ENCODE results near the gene TBX15. TPM values are rescaled to one million over a fixed set of nuclear protein-coding genes. Genes with fewer than 3 reads are reported as not detected.

Gene TBX15
- total and polyA plus RNA-seq, 2 experiments from 2014 or later = 0.21 TPM; not detected in 1

GRCh38 chr1:118902299-118902698, 85.8 kb downstream of the TBX15 start:
- H3F3A ChIP-seq (replicated peaks; ENCODE audit: low read depth) = no peaks in the 10 kb centered on the region
- DNase-seq (ENCODE audit: low spot score) = no peak
- Mint-ChIP-seq H3K27me3 (ENCODE audit: insufficient read depth, low read depth, poor library complexity) (no peaks in the 10 kb centered on the region), H3K4me3 (no peak overlapping the region), H3K9me3 (no peaks in the 10 kb centered on the region), H3K27ac (no peak overlapping the region), H3K4me1 (no peaks in the 10 kb centered on the region), H3K36me3 (ENCODE audit: low read depth) (no peaks in the 10 kb centered on the region)
- ATAC-seq = no peak
- H2AFZ ChIP-seq = no peak overlapping the region; the same call in 1 of the 2 replicates
- H3K4me3 ChIP-seq = no peak overlapping the region
- no peaks in the 10 kb centered on the region for H3K27me3 ChIP-seq (ENCODE audit: insufficient read depth)
- H3K4me2 ChIP-seq = no peak overlapping the region
- no peak overlapping the region for H3K27ac ChIP-seq (ENCODE audit: low read depth)
- no peaks in the 10 kb centered on the region; the same call in 1 of the 2 replicates for H3K36me3 ChIP-seq (ENCODE audit: insufficient read depth)
- no peaks in the 10 kb centered on the region for H3K4me1 ChIP-seq (ENCODE audit: insufficient read depth)
- H4K20me1 ChIP-seq (replicated peaks; ENCODE audit: insufficient read depth) = no peaks in the 10 kb centered on the region
- peaks cover 13% of the 10 kb centered on the region for H3K9me2 ChIP-seq (ENCODE audit: insufficient read depth)
- TF ChIP-seq, protein P1, sequence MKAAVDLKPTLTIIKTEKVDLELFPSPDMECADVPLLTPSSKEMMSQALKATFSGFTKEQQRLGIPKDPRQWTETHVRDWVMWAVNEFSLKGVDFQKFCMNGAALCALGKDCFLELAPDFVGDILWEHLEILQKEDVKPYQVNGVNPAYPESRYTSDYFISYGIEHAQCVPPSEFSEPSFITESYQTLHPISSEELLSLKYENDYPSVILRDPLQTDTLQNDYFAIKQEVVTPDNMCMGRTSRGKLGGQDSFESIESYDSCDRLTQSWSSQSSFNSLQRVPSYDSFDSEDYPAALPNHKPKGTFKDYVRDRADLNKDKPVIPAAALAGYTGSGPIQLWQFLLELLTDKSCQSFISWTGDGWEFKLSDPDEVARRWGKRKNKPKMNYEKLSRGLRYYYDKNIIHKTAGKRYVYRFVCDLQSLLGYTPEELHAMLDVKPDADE (IDR thresholded peaks at IDR 0.05) = no peak
- TF ChIP-seq CTCF (conservative IDR thresholded peaks at IDR 0.05; ENCODE audit: low read depth in 2 of 2) (no peak), CREB1 (CRISPR knock-in tag; IDR thresholded peaks at IDR 0.05; ENCODE audit: low read depth) (no peak), STAT1 (IDR thresholded peaks at IDR 0.05; ENCODE audit: unreplicated experiment) (no peak), EZH2phosphoT487 (IDR thresholded peaks at IDR 0.05; ENCODE audit: unreplicated experiment) (no peak), POLR2AphosphoS5 (IDR thresholded peaks at IDR 0.05; ENCODE audit: low read depth) (no peak), EZH2 (IDR thresholded peaks at IDR 0.05; ENCODE audit: low read depth, unreplicated experiment) (no peak), NANOG (IDR thresholded peaks at IDR 0.05; ENCODE audit: borderline replicate concordance) (no peak), REST (IDR thresholded peaks at IDR 0.05; ENCODE audit: unreplicated experiment) (no peak), JUNB (IDR thresholded peaks at IDR 0.05; ENCODE audit: unreplicated experiment) (no peak), ZNF114 (CRISPR knock-in tag; IDR thresholded peaks at IDR 0.05) (no peak), ZNF331 (CRISPR knock-in tag; IDR thresholded peaks at IDR 0.05; ENCODE audit: low read depth) (no peak)
- TF ChIP-seq, protein P2, sequence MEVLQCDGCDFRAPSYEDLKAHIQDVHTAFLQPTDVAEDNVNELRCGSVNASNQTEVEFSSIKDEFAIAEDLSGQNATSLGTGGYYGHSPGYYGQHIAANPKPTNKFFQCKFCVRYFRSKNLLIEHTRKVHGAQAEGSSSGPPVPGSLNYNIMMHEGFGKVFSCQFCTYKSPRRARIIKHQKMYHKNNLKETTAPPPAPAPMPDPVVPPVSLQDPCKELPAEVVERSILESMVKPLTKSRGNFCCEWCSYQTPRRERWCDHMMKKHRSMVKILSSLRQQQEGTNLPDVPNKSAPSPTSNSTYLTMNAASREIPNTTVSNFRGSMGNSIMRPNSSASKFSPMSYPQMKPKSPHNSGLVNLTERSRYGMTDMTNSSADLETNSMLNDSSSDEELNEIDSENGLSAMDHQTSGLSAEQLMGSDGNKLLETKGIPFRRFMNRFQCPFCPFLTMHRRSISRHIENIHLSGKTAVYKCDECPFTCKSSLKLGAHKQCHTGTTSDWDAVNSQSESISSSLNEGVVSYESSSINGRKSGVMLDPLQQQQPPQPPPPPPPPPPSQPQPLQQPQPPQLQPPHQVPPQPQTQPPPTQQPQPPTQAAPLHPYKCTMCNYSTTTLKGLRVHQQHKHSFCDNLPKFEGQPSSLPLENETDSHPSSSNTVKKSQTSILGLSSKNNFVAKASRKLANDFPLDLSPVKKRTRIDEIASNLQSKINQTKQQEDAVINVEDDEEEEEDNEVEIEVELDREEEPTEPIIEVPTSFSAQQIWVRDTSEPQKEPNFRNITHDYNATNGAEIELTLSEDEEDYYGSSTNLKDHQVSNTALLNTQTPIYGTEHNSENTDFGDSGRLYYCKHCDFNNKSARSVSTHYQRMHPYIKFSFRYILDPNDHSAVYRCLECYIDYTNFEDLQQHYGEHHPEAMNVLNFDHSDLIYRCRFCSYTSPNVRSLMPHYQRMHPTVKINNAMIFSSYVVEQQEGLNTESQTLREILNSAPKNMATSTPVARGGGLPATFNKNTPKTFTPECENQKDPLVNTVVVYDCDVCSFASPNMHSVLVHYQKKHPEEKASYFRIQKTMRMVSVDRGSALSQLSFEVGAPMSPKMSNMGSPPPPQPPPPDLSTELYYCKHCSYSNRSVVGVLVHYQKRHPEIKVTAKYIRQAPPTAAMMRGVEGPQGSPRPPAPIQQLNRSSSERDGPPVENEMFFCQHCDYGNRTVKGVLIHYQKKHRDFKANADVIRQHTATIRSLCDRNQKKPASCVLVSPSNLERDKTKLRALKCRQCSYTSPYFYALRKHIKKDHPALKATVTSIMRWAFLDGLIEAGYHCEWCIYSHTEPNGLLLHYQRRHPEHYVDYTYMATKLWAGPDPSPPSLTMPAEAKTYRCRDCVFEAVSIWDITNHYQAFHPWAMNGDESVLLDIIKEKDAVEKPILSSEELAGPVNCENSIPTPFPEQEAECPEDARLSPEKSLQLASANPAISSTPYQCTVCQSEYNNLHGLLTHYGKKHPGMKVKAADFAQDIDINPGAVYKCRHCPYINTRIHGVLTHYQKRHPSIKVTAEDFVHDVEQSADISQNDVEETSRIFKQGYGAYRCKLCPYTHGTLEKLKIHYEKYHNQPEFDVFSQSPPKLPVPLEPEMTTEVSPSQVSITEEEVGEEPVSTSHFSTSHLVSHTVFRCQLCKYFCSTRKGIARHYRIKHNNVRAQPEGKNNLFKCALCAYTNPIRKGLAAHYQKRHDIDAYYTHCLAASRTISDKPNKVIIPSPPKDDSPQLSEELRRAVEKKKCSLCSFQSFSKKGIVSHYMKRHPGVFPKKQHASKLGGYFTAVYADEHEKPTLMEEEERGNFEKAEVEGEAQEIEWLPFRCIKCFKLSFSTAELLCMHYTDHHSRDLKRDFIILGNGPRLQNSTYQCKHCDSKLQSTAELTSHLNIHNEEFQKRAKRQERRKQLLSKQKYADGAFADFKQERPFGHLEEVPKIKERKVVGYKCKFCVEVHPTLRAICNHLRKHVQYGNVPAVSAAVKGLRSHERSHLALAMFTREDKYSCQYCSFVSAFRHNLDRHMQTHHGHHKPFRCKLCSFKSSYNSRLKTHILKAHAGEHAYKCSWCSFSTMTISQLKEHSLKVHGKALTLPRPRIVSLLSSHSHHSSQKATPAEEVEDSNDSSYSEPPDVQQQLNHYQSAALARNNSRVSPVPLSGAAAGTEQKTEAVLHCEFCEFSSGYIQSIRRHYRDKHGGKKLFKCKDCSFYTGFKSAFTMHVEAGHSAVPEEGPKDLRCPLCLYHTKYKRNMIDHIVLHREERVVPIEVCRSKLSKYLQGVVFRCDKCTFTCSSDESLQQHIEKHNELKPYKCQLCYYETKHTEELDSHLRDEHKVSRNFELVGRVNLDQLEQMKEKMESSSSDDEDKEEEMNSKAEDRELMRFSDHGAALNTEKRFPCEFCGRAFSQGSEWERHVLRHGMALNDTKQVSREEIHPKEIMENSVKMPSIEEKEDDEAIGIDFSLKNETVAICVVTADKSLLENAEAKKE (CRISPR knock-in tag; IDR thresholded peaks at IDR 0.05) = no peak
- no peaks in the 10 kb centered on the region for H3K79me2 ChIP-seq (replicated peaks; ENCODE audit: insufficient read depth)

Measured in GM23338 (cell line).